NCI-H1105 treated with DMSO at 0.1 percent for 48 hours (cell line): ENCODE measurements around the gene NR1H2.
A peak's percentile ranks its signal among the peaks of the same experiment; 100 is the strongest.

Experiments used
- DNase-seq: peaks from one replicate; lab custom pipeline; 2025; lab: John Stamatoyannopoulos, UW

NR1H2 gene

GRCh38 chr19:50401605-50402450 is 25.6 kb downstream of the NR1H2 start:
- no peak for DNase-seq

GRCh38 chr19:50402544-50403301 is 26.5 kb downstream of the NR1H2 start:
- DNase-seq: no peak

GRCh38 chr19:50406156-50406820 is 30.0 kb downstream of the NR1H2 start:
- no peak for DNase-seq

GRCh38 chr19:50406829-50407228 is 30.6 kb downstream of the NR1H2 start:
- no peak for DNase-seq

GRCh38 chr19:50409347-50409746 is 33.1 kb downstream of the NR1H2 start:
- no peak for DNase-seq

- DNase-seq: no peak
Observed at GRCh38 chr19:50410109-50410508, 33.9 kb downstream of the NR1H2 start.

- no peak for DNase-seq
Observed at GRCh38 chr19:50412419-50412818, 36.2 kb downstream of the NR1H2 start.

GRCh38 chr19:50413096-50413495 is 36.8 kb downstream of the NR1H2 start:
- DNase-seq: no peak

GRCh38 chr19:50413531-50413930 is 37.3 kb downstream of the NR1H2 start:
- no peak for DNase-seq

GRCh38 chr19:50414864-50415660 is 38.8 kb downstream of the NR1H2 start:
- no peak for DNase-seq

- no peak for DNase-seq
Observed at GRCh38 chr19:50415661-50416033, 39.4 kb downstream of the NR1H2 start.

- DNase-seq: no peak
Observed at GRCh38 chr19:50416034-50416977, 40.0 kb downstream of the NR1H2 start.

- DNase-seq: peak; percentile 45
Observed at GRCh38 chr19:50417111-50418081, 41.1 kb downstream of the NR1H2 start.

- DNase-seq: no peak
Observed at GRCh38 chr19:50418176-50419021, 42.1 kb downstream of the NR1H2 start, which contains the start of gene SPIB. Gene SPIB, plus strand, starts transcription at chr19:50418938. Its CDS starts 25 bp downstream, at chr19:50418963.

GRCh38 chr19:50419022-50419579 is 42.8 kb downstream of the NR1H2 start:
- no peak for DNase-seq

GRCh38 chr19:50419580-50420035 is 43.4 kb downstream of the NR1H2 start:
- no peak for DNase-seq

GRCh38 chr19:50420127-50420526 is 43.9 kb downstream of the NR1H2 start:
- no peak for DNase-seq

- DNase-seq: no peak
Observed at GRCh38 chr19:50420808-50421207, 44.6 kb downstream of the NR1H2 start.
